Esophagus squamous epithelium (tissue), 5 donors: Measurements from ENCODE around the gene ZNF84. TPM values are rescaled to one million over a fixed set of nuclear protein-coding genes. Genes with fewer than 3 reads are reported as not detected.

ENCODE experiments used
- DNase-seq: peaks from one replicate; lab custom pipeline; 2025; lab: John Stamatoyannopoulos, UW
- H3K27ac ChIP-seq, 4 donors: fragments of 200-600 bp; sonication (generic); one replicate each; pipeline ENCODE4 v1.5.1; 2016 to 2019; ENCODE audit warnings: mild to moderate bottlenecking in 1 of 4
- H3K27me3 ChIP-seq, 4 donors: fragments of 200-600 bp; sonication (generic); 1 replicate in 3 of 4; 2 replicates in 1 of 4; pipeline versions ENCODE4 v1.5.1 to v1.6.0; 2017 to 2021; ENCODE audit warnings: antibody characterized with exemption in 1 of 4
- H3K36me3 ChIP-seq, 3 donors: fragments of 200-600 bp; sonication (generic); one replicate each; pipeline ENCODE4 v1.5.1; 2016 to 2019
- H3K4me1 ChIP-seq, 3 donors: fragments of 200-600 bp; sonication (generic); one replicate each; pipeline ENCODE4 v1.5.1; 2017 to 2019
- H3K4me3 ChIP-seq, 4 donors: fragments of 200-600 bp; sonication (generic); 1 replicate in 3 of 4; 2 replicates in 1 of 4; pipeline ENCODE4 v1.5.1; 2016 to 2019; ENCODE audit warnings: mild to moderate bottlenecking in 2 of 4, moderate library complexity in 1 of 4
- H3K9me3 ChIP-seq, 3 donors: fragments of 200-600 bp; sonication (generic); one replicate each; pipeline ENCODE4 v1.5.1; 2016 to 2019
- POLR2A ChIP-seq, 4 donors: fragments of 450-650 bp; IDR thresholded peaks; one replicate each; pipeline ENCODE4 v1.6.1; 2017; ENCODE audit warnings: antibody characterized with exemption in 4 of 4, mild to moderate bottlenecking in 4 of 4, moderate library complexity in 3 of 4
- WGBS, 2 donors: methylation state at CpG; one replicate each; pipeline ENCODE4 v1.1.5; 2018; 5-methylcytosine and 5-hydroxymethylcytosine counted together
- intact Hi-C: fragments of 100-400 bp; cut with DNase I; formaldehyde crosslinking; loops from one replicate; pipeline ENCODE4 v1.15.0; 2022
- small RNA-seq, 4 donors: library from RNA; depleted of rRNA; stranded (forward); fragments of <200 nt; gene quantifications; one replicate each; pipeline ENCODE3, GENCODE V24; 2016
- total RNA-seq, 4 donors: library from RNA; depleted of rRNA; stranded (reverse); fragments of >200 nt; gene quantifications; one replicate each; pipeline ENCODE4 v1.1.0, GENCODE V29; 2016
- TF ChIP-seq, protein P1 (sequence below), 6 experiments: fragments of 450-650 bp in 4 of 6; fragments of 200-600 bp in 2 of 6; sonication (generic) in 2 of 6; IDR thresholded peaks; one replicate each; pipeline ENCODE4 v1.5.1; 2016 to 2019; ENCODE audit warnings: antibody characterized with exemption in 6 of 6, mild to moderate bottlenecking in 4 of 6, moderate library complexity in 4 of 6
- donor health status: DM: yes; HTN: yes; CAD: no.

Gene ZNF84
- total RNA-seq, 4 donors from 2014 or later, result 5.3 to 21.2 (median 6.6) TPM

DNA sequence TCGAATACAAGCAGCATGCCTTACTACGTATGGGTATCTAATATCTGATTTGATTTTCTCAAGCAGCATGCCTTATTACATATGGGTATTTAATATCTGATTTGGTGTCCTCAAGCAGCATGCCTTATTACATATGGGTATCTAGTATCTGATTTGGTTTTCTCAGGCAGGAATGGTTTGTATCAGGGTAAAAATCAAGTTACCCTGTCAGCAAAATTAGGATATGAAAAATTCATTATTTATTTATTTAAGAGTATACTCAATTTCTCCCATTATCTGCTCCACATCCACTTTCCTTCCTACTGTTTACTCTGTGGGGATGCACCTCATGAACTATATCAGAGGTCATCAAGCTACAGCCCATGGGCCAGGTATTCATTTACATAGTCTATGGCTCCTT lies 70.8 kb downstream of the ZNF84 start:
- no peak for DNase-seq
- no peak overlapping the region for H3K4me3 ChIP-seq
- TF ChIP-seq POLR2A (IDR thresholded peaks at IDR 0.05), result no peak
- TF ChIP-seq, protein P1, sequence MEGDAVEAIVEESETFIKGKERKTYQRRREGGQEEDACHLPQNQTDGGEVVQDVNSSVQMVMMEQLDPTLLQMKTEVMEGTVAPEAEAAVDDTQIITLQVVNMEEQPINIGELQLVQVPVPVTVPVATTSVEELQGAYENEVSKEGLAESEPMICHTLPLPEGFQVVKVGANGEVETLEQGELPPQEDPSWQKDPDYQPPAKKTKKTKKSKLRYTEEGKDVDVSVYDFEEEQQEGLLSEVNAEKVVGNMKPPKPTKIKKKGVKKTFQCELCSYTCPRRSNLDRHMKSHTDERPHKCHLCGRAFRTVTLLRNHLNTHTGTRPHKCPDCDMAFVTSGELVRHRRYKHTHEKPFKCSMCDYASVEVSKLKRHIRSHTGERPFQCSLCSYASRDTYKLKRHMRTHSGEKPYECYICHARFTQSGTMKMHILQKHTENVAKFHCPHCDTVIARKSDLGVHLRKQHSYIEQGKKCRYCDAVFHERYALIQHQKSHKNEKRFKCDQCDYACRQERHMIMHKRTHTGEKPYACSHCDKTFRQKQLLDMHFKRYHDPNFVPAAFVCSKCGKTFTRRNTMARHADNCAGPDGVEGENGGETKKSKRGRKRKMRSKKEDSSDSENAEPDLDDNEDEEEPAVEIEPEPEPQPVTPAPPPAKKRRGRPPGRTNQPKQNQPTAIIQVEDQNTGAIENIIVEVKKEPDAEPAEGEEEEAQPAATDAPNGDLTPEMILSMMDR (IDR thresholded peaks at IDR 0.05), result no peak
- H3K27ac ChIP-seq, result no peak overlapping the region
- no peaks in the 10 kb centered on the region for H3K4me1 ChIP-seq
- H3K9me3 ChIP-seq, result peaks cover 32 to 99% (median 96%) of the 10 kb centered on the region in 3 donors
- intact Hi-C loops, result no loop called here
- H3K36me3 ChIP-seq, result peaks cover 13 to 78% (median 21%) of the 10 kb centered on the region in 3 donors
- WGBS, 2 donors, result 94 to 100% methylated on average over 2 of the region's 2 CpGs
- H3K27me3 ChIP-seq, result no peaks in the 10 kb centered on the region

Small RNA genes lying within 50 kb of the gene (small RNA-seq; reads per million reads assigned to genes)
- gene RNU4ATAC12P, result 0 reads per million in 4 donors

Other genes starting within 250 kb of the ZNF84 start
- gene GOLGA3, start 208.6 kb upstream of the ZNF84 start, total RNA-seq, result 10 to 100 TPM; 37.0 to 62.2 (median 54.0) TPM
- 10 to 100 TPM; 19.0 to 37.9 (median 35.8) TPM for gene CHFR, start 149.9 kb upstream of the ZNF84 start, total RNA-seq
- 10 to 100 TPM in 1 of 4 donors, 1 to 10 TPM in 3; 3.2 to 10.1 (median 5.1) TPM for gene ZNF605, start 81.2 kb upstream of the ZNF84 start, total RNA-seq
- 10 to 100 TPM in 1 of 4 donors, 1 to 10 TPM in 3; 2.7 to 17.9 (median 5.9) TPM for gene ZNF26, start 51.1 kb upstream of the ZNF84 start, total RNA-seq
- 10 to 100 TPM in 2 of 4 donors, 1 to 10 TPM in 2; 3.9 to 17.5 (median 8.7) TPM for gene ZNF140, start 43.4 kb downstream of the ZNF84 start, total RNA-seq
- 1 to 10 TPM in 3 of 4 donors, under 1 TPM in 1; 0.53 to 3.2 (median 1.2) TPM for gene ZNF891, start 92.8 kb downstream of the ZNF84 start, total RNA-seq
- gene ZNF10, start 93.1 kb downstream of the ZNF84 start, total RNA-seq, result 1 to 10 TPM; 2.2 to 5.9 (median 4.1) TPM
- gene ZNF268, start 144.0 kb downstream of the ZNF84 start, total RNA-seq, result 10 to 100 TPM in 3 of 4 donors, 1 to 10 TPM in 1; 9.8 to 21.0 (median 15.7) TPM
- not detected for gene ANHX, start 198.4 kb downstream of the ZNF84 start, total RNA-seq